SH-SY5Y (cell line): ENCODE results near the gene JAZF1.

Source experiments
- GATA2 ChIP-seq: IDR thresholded peaks from 2 replicates; pipeline ENCODE4 v1.6.1; 2011; ENCODE audit warnings: mild to moderate bottlenecking, low read depth, low read length
- GATA3 ChIP-seq: IDR thresholded peaks from 2 replicates; pipeline ENCODE4 v1.6.1; 2011; ENCODE audit warnings: low read depth, mild to moderate bottlenecking, low read length, moderate library complexity

DNA sequence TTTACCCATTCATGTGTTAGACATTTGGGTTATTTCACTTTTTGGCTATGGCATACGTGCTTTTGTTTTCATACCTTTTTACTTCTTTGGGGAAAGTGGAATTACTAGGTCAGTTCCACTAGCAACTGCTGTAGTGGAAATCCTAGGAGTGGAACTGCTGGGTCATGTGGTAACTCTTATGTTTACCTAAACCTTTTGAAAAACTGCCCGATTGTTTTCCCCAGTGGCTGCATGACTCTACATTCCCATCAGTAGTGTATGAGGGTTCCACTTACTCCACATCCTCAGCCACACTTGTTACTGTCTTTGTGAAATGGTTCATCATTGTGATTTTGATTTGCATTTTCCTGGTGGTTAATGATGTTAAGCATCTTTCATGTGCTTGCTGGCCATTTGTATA lies 358.4 kb downstream of the JAZF1 start:
- no peak for TF ChIP-seq GATA2
- no peak for TF ChIP-seq GATA3
